Muscle layer of colon (tissue), 2 donors: Measurements from ENCODE around the gene SEC22C.

Experiments
- H3K27ac ChIP-seq: one replicate; pipeline ENCODE4 v1.7.0; 2013; ENCODE audit warnings: low read depth, mild to moderate bottlenecking, low read length, moderate library complexity
- H3K27me3 ChIP-seq, 2 donors: one replicate each; pipeline ENCODE4 v1.7.0; 2013; ENCODE audit warnings: low read length in 2 of 2, mild to moderate bottlenecking in 2 of 2; ENCODE audit not compliant: insufficient read depth in 2 of 2, control insufficient read depth in 1 of 2
- H3K36me3 ChIP-seq: one replicate; pipeline ENCODE4 v1.7.0; 2013; ENCODE audit warnings: mild to moderate bottlenecking, low read length; ENCODE audit not compliant: insufficient read depth
- H3K4me1 ChIP-seq: one replicate; pipeline ENCODE4 v1.7.0; 2013; ENCODE audit warnings: mild to moderate bottlenecking, low read length; ENCODE audit not compliant: insufficient read depth
- H3K4me3 ChIP-seq, 2 donors: one replicate each; pipeline ENCODE4 v1.7.0; 2013; ENCODE audit warnings: low read length in 2 of 2, low read depth in 1 of 2, mild to moderate bottlenecking in 1 of 2, moderate library complexity in 1 of 2
- H3K9ac ChIP-seq: one replicate; pipeline ENCODE4 v1.7.0; 2013; ENCODE audit warnings: low read length
- H3K9me3 ChIP-seq: one replicate; pipeline ENCODE4 v1.7.0; 2013; ENCODE audit warnings: mild to moderate bottlenecking, low read length
- donor health status: abdominal sarcoma.
- donor health status: Adenocarcinoma of cecum.

SEC22C gene

DNA sequence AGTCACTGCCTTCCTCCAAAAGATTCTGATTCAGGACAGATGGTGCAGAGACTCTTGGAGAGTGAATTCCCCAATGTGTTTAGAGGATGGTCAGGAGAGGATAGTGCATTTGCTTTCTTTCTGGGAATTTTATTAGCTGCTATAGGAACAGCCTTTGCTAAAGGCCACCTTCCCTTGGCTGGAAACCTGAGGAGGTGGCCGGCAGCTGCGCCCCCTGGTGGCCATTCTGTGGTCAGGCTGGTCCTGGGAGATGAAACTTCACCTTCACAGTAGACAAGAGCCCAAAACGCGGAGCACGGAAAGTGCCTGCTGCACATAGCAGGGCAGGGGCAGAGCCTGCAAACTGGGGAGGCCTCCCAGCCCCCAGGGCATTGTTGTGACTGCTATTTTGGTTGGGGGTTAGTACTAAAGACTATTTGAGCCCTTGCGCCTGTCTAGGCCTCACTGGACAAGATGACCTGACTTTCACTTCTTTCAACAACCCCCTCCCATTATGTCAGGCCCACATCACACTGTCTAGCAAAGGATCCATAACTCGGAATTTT, 34.3 kb downstream of the SEC22C start:
- H3K4me1 ChIP-seq, result peaks cover 10% of the 10 kb centered on the region
- no peak overlapping the region for H3K4me3 ChIP-seq
- no peaks in the 10 kb centered on the region for H3K27me3 ChIP-seq
- H3K27ac ChIP-seq, result no peak overlapping the region
- no peak overlapping the region for H3K9ac ChIP-seq
- H3K36me3 ChIP-seq, result peaks cover 12% of the 10 kb centered on the region
- H3K9me3 ChIP-seq, result no peaks in the 10 kb centered on the region

DNA sequence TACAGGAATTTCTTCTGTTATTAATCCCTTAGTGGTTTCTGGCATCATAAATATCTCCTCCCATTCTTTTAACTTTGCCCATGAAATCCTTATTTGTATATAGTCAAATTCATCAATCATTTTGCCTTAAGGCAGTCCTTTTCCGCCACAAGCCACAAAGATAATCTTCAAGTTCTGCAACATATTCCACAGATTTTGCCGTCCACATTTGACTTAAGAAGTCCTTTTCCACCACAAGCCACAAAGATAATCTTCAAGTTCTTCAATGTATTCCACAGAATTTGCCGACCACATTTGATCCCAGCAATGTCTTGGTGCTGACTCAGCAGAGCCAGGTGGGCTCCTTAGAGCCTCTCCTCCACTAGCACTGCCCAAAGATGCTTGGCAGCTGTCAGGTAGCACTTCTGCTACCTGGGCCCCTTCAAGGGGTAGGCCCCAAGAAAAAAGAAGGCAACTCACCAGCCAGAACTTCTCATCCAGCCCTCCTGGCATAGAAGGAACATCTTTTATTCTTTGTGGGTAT, 35.0 kb downstream of the SEC22C start:
- no peak overlapping the region for H3K9ac ChIP-seq
- no peak overlapping the region for H3K27ac ChIP-seq
- H3K27me3 ChIP-seq, result no peaks in the 10 kb centered on the region
- H3K4me1 ChIP-seq, result peaks cover 10% of the 10 kb centered on the region
- no peaks in the 10 kb centered on the region for H3K9me3 ChIP-seq
- no peak overlapping the region for H3K4me3 ChIP-seq
- H3K36me3 ChIP-seq, result peaks cover 8% of the 10 kb centered on the region

DNA sequence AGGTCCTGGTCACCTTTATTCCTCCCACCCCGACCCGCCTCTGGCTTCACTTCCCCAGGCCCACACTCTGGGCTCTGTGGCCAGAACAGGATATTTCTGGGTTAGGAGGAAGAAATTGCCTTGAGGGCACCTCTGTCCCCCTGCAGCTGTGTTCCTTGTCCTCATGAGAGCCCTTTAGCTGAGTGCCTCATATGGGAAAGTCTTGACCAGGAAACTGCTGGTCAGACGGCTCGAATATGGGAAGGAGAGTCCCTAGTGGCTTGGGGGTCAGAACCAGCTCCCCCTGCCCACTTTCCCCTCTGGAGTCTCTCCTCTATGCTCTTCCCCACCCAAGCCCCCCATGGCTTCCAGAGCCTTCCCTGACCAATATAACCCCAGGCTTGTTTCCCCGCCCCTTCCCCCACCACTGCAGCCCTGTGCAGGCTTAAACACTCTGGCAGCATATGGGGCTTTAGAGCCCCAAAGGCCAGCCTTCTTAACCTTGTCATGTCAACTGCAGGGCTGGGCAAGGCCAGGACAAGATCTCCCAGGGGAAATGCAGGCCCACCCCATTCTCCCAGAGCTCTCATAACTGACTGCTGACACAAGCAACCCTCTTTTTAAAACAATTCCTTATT, 36.4 kb downstream of the SEC22C start:
- H3K4me3 ChIP-seq, result no peak overlapping the region
- H3K9me3 ChIP-seq, result no peaks in the 10 kb centered on the region
- no peaks in the 10 kb centered on the region for H3K27me3 ChIP-seq
- peaks cover 4% of the 10 kb centered on the region for H3K36me3 ChIP-seq
- H3K27ac ChIP-seq, result no peak overlapping the region
- peaks cover 10% of the 10 kb centered on the region for H3K4me1 ChIP-seq
- H3K9ac ChIP-seq, result no peak overlapping the region

DNA sequence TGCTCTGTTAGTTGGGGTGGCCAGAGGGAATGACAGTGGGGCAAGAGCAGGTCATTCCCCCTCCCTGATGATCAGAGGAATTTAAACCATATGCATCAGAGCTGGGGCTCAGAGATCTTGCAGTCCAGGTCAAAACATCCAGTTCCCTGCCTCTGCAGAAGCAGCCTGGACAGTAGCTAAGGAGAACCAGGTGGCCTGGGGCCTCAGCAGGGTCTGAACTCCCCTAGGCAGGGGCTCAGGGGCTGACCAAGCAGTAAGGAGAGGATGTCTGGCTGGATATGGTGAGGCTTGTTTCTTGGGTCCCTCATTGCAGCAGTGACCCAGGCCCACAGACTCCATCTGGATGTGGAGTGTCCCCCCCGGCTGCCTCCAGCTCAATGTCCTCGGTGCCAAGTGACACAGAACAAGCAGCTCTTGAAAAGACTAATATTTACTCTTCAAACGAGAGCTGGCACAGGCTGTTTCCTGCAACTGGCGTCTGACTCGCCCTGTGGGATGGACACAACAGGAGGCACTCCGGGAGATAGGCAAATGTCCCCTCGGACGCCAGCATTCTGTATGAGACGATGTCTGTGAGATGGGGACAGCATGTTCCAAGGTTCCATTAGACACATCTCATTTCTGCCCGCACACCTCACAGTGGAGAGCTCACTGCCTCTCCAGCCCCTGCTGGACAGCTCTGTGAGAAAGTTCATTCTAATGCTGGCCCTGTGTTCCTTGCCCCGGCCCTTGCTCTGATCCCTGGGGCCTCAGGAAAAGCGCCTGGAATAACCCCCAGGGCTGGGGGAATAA, 37.1 kb downstream of the SEC22C start:
- H3K9me3 ChIP-seq, result no peaks in the 10 kb centered on the region
- H3K4me3 ChIP-seq, result no peak overlapping the region
- H3K4me1 ChIP-seq, result peaks cover 10% of the 10 kb centered on the region
- no peaks in the 10 kb centered on the region for H3K27me3 ChIP-seq
- H3K36me3 ChIP-seq, result no peaks in the 10 kb centered on the region
- H3K27ac ChIP-seq, result no peak overlapping the region
- no peak overlapping the region for H3K9ac ChIP-seq

DNA sequence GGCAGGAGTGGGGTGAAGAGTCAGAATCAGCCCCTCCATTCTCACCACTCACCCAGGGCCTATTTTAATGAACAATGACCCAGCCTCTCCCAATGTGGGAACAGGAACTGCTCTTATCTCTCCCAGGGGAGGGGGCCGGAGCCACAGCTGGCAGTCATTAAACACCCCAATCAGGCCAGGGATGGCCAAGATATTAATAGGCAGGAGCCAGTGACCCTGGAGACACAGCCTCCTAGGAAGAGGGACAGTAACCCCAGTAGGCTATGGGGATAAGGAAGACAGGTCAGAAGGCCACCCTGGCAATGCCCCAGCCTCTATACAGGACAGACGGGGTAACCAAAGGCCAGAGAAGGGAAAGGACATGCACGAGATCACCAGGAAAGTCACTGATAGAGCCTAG, 40.7 kb downstream of the SEC22C start:
- H3K9me3 ChIP-seq, result no peaks in the 10 kb centered on the region
- H3K27me3 ChIP-seq, result no peaks in the 10 kb centered on the region
- H3K9ac ChIP-seq, result no peak overlapping the region
- no peaks in the 10 kb centered on the region for H3K36me3 ChIP-seq
- no peak overlapping the region for H3K4me3 ChIP-seq
- peaks cover 7% of the 10 kb centered on the region for H3K4me1 ChIP-seq
- no peak overlapping the region for H3K27ac ChIP-seq

DNA sequence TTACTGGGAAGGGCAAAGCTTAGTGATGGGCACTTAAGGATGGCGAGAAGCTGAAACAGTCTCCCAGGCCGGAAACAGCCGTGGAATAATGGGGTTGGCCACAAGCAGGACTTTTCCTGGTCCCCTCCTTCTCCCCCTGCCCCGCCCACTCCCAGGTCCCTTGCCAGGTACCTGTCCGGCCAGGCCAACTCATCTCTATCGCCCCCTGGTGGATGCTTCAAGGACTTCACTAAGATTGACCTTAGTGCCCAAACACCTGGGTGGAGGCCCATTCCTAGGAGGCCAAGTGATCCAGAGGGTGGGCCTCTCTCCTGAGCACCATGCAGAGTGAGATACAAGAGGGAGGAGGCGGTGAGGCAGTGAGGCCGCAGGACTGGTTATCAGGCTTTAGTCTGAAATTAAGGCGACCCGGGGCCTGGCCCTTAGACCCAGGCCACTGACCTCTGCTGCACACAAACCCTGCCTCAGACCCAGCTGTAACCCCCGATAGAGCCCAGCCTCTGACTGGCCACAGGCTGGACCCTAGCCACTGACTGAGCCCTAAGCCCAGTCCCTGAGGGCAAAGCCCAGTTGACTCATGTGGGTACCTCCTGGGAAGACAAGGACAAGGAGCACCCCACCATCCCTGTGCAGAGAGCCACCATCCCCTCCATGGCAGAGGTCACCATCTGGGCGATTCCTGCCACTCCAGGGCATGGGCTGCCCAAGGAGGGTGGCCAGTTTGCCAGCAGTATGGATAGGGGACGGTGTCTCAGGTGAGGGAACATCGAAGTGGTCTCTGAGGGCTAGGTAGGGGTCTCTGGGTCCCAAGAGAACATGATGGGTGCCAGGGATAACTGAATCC, 41.7 kb downstream of the SEC22C start:
- Histone ChIP-seq H3K27ac (no peak overlapping the region), H3K9me3 (no peaks in the 10 kb centered on the region), H3K27me3 (no peaks in the 10 kb centered on the region), H3K9ac (no peak overlapping the region), H3K4me3 (no peak overlapping the region), H3K36me3 (no peaks in the 10 kb centered on the region), H3K4me1 (peaks cover 7% of the 10 kb centered on the region)

DNA sequence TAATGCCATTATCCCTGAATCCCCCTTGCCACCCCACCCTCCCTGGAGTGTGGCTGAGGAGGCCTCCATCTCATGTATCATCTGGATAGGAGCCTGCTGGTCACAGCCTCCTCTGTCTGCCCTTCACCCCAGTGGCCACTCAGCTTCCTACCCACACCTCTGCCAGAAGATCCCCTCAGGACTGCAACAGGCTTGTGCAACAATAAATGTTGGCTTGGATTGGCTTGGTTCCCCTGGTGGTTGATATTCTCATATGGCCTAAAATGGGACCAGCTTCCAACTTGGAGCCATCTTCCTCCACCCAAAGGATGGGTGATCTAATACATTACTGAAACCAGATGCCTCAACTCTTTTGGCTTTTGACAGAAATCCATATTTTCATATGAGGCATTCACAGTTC, 44.4 kb downstream of the SEC22C start:
- no peak overlapping the region for H3K9ac ChIP-seq
- no peaks in the 10 kb centered on the region for H3K9me3 ChIP-seq
- no peaks in the 10 kb centered on the region for H3K4me1 ChIP-seq
- no peak overlapping the region for H3K4me3 ChIP-seq
- H3K36me3 ChIP-seq, result no peaks in the 10 kb centered on the region
- H3K27ac ChIP-seq, result no peak overlapping the region
- no peaks in the 10 kb centered on the region for H3K27me3 ChIP-seq

DNA sequence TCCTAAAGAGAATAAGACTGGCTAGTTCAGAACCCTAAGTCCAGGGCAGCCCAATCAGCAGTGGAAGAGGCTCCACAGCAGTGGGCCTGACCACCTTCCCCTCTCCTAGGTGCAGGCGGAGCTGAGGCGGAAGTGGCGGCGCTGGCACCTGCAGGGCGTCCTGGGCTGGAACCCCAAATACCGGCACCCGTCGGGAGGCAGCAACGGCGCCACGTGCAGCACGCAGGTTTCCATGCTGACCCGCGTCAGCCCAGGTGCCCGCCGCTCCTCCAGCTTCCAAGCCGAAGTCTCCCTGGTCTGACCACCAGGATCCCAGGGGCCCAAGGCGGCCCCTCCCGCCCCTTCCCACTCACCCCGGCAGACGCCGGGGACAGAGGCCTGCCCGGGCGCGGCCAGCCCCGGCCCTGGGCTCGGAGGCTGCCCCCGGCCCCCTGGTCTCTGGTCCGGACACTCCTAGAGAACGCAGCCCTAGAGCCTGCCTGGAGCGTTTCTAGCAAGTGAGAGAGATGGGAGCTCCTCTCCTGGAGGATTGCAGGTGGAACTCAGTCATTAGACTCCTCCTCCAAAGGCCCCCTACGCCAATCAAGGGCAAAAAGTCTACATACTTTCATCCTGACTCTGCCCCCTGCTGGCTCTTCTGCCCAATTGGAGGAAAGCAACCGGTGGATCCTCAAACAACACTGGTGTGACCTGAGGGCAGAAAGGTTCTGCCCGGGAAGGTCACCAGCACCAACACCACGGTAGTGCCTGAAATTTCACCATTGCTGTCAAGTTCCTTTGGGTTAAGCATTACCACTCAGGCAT, 45.6 kb downstream of the SEC22C start:
- Histone ChIP-seq H3K27me3 (no peaks in the 10 kb centered on the region), H3K4me3 (no peak overlapping the region), H3K9me3 (no peaks in the 10 kb centered on the region), H3K9ac (no peak overlapping the region), H3K36me3 (no peaks in the 10 kb centered on the region), H3K4me1 (no peaks in the 10 kb centered on the region), H3K27ac (no peak overlapping the region)

DNA sequence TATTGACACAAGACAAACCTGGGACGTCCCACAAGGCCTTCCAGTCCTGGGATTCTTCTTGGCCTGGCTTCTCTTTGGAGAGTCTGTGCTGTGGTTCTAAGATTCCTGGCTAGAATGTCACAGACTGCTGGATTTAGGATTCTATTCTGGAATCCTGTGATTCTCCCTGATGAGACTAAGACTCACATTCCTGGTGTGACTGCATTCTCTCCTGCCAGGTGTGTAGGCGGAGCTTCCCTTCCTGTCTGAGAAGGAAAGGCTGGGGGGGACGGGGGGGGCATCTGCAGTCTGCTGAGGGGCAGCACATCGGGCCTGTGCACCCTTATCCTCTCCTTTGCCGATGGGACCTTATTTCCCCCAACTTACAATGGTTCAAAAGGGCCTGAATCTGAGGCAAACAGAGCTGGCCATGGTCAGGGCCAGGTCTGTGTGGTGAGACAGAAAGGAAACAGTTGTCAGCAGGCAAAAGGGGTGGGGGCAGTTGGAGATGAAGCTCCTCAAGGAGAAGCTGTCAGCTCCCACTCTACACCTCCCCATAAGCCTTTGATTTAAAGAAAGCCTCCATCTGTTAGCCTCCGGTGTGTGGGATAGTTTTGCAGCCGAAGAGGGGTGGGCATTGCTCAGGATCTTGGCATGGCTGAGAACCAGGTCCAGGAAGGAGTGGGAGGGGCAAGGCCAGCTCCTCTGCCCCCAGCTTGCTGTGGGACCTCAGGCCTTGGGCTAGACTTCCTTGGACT, 48.4 kb downstream of the SEC22C start:
- H3K4me1 ChIP-seq, result no peaks in the 10 kb centered on the region
- no peak overlapping the region for H3K4me3 ChIP-seq
- no peak overlapping the region for H3K27ac ChIP-seq
- H3K9me3 ChIP-seq, result no peaks in the 10 kb centered on the region
- no peaks in the 10 kb centered on the region for H3K36me3 ChIP-seq
- no peaks in the 10 kb centered on the region for H3K27me3 ChIP-seq
- no peak overlapping the region for H3K9ac ChIP-seq

DNA sequence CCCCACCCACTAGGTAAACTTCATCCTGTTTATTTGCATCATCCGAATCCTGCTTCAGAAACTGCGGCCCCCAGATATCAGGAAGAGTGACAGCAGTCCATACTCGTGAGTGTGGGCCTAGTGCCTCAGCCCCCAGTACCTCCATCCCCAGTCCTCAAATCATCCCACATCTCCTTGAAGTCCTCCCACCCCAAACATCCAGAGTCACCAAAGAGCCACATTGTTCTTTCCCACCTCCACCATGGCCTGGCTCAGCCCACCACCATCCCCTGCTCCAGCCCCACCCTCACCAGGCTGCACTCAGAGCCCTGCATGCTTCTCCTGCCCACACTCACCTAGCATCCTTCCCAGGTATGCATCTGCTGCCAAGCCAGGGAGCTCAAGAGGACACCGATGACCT, 49.5 kb downstream of the SEC22C start:
- Histone ChIP-seq H3K9me3 (no peaks in the 10 kb centered on the region), H3K27me3 (no peaks in the 10 kb centered on the region), H3K4me1 (no peaks in the 10 kb centered on the region), H3K36me3 (no peaks in the 10 kb centered on the region), H3K9ac (no peak overlapping the region), H3K4me3 (no peak overlapping the region), H3K27ac (no peak overlapping the region)
